Measurements from ENCODE around the gene KRTAP4-4.

KRTAP4-4 gene

GRCh38 chr17:41178341-41178740, 17.8 kb upstream of the KRTAP4-4 start:
- Histone ChIP-seq H3K4me3 (ENCODE audit: low read depth, low read length, poor library complexity, severe bottlenecking) (no peak overlapping the region), H3K36me3 (ENCODE audit: insufficient read depth, low read length) (no peaks in the 10 kb centered on the region), H3K9ac (ENCODE audit: low read length) (no peak overlapping the region), H3K79me2 (ENCODE audit: insufficient read depth, low read length) (no peaks in the 10 kb centered on the region), H3K9me3 (ENCODE audit: low read length) (no peaks in the 10 kb centered on the region), H3K4me1 (ENCODE audit: insufficient read depth, low read length, severe bottlenecking) (no peaks in the 10 kb centered on the region), H3K9me2 (ENCODE audit: low read depth, low read length) (no peaks in the 10 kb centered on the region), H4K20me1 (ENCODE audit: insufficient read depth, low read length) (no peaks in the 10 kb centered on the region), H2AFZ (ENCODE audit: low read length) (no peak overlapping the region), H3F3A (ENCODE audit: insufficient read depth, low read length) (no peaks in the 10 kb centered on the region), H3K27ac (ENCODE audit: low read depth, low read length, poor library complexity, severe bottlenecking) (no peak overlapping the region), H3K27me3 (ENCODE audit: insufficient read depth, low read length) (no peaks in the 10 kb centered on the region), H3K4me2 (ENCODE audit: low read length) (no peak overlapping the region)
- TF ChIP-seq EZH2 (IDR thresholded peaks at IDR 0.05; ENCODE audit: borderline replicate concordance, low read length) (no peak), CTCF (IDR thresholded peaks at IDR 0.05; ENCODE audit: low read length) (no peak)

- Histone ChIP-seq H3K9me3 (ENCODE audit: low read length) (no peaks in the 10 kb centered on the region), H3K4me2 (ENCODE audit: low read length) (no peak within 1 kb of the TSS), H3K27me3 (ENCODE audit: insufficient read depth, low read length) (no peaks in the 10 kb centered on the region), H3K4me1 (ENCODE audit: insufficient read depth, low read length, severe bottlenecking) (no peaks in the 10 kb centered on the region), H3K36me3 (ENCODE audit: insufficient read depth, low read length) (no peaks in the 10 kb centered on the region), H3K79me2 (ENCODE audit: insufficient read depth, low read length) (no peaks in the 10 kb centered on the region), H3K9ac (ENCODE audit: low read length) (no peak within 1 kb of the TSS), H3K4me3 (ENCODE audit: low read depth, low read length, poor library complexity, severe bottlenecking) (no peak within 1 kb of the TSS), H2AFZ (ENCODE audit: low read length) (no peak within 1 kb of the TSS), H3K9me2 (ENCODE audit: low read depth, low read length) (no peaks in the 10 kb centered on the region), H3K27ac (ENCODE audit: low read depth, low read length, poor library complexity, severe bottlenecking) (no peak within 1 kb of the TSS), H4K20me1 (ENCODE audit: insufficient read depth, low read length) (no peaks in the 10 kb centered on the region), H3F3A (ENCODE audit: insufficient read depth, low read length) (no peaks in the 10 kb centered on the region)
- TF ChIP-seq EZH2 (IDR thresholded peaks at IDR 0.05; ENCODE audit: borderline replicate concordance, low read length) (no peak), CTCF (IDR thresholded peaks at IDR 0.05; ENCODE audit: low read length) (no peak)
Measured at GRCh38 chr17:41177727-41178271, 17.3 kb upstream of the KRTAP4-4 start, which contains the start of gene KRTAP4-2. Gene KRTAP4-2, minus strand, starts transcription at chr17:41178221. Its CDS starts 57 bp downstream, at chr17:41178164.

GRCh38 chr17:41176744-41177387, 16.3 kb upstream of the KRTAP4-4 start:
- TF ChIP-seq EZH2 (IDR thresholded peaks at IDR 0.05; ENCODE audit: borderline replicate concordance, low read length): no peak
- no peak for TF ChIP-seq CTCF (IDR thresholded peaks at IDR 0.05; ENCODE audit: low read length)
- Histone ChIP-seq H4K20me1 (ENCODE audit: insufficient read depth, low read length) (no peaks in the 10 kb centered on the region), H3K36me3 (ENCODE audit: insufficient read depth, low read length) (no peaks in the 10 kb centered on the region), H3K9ac (ENCODE audit: low read length) (no peak overlapping the region), H3K27ac (ENCODE audit: low read depth, low read length, poor library complexity, severe bottlenecking) (no peak overlapping the region), H3K9me2 (ENCODE audit: low read depth, low read length) (no peaks in the 10 kb centered on the region), H3K27me3 (ENCODE audit: insufficient read depth, low read length) (no peaks in the 10 kb centered on the region), H3K4me1 (ENCODE audit: insufficient read depth, low read length, severe bottlenecking) (no peaks in the 10 kb centered on the region), H2AFZ (ENCODE audit: low read length) (no peak overlapping the region), H3F3A (ENCODE audit: insufficient read depth, low read length) (no peaks in the 10 kb centered on the region), H3K4me3 (ENCODE audit: low read depth, low read length, poor library complexity, severe bottlenecking) (no peak overlapping the region), H3K4me2 (ENCODE audit: low read length) (no peak overlapping the region), H3K79me2 (ENCODE audit: insufficient read depth, low read length) (no peaks in the 10 kb centered on the region), H3K9me3 (ENCODE audit: low read length) (no peaks in the 10 kb centered on the region)

All from OCI-LY1 (cell line).